Measurements from ENCODE around the gene MAP3K7.

MAP3K7 gene

DNA sequence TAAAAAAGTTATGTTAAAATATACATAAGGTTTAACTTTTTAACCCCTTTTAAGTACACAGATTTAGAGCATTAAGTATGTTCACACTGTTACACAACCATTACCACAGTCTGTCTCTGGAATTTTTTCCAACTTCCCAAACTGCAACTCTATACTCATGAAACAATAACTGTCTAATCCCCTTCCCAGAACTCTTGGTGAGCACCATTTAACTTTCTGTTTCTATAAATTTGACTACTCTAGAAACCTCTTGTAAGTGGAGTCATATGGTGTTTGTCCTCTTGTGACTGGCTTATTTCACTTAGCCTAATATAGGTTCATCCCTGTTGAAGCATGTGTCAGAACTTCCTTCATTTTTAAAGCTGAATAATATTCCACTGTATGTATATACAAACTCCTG lies 98.1 kb downstream of the MAP3K7 start:
- TF ChIP-seq, protein P1, sequence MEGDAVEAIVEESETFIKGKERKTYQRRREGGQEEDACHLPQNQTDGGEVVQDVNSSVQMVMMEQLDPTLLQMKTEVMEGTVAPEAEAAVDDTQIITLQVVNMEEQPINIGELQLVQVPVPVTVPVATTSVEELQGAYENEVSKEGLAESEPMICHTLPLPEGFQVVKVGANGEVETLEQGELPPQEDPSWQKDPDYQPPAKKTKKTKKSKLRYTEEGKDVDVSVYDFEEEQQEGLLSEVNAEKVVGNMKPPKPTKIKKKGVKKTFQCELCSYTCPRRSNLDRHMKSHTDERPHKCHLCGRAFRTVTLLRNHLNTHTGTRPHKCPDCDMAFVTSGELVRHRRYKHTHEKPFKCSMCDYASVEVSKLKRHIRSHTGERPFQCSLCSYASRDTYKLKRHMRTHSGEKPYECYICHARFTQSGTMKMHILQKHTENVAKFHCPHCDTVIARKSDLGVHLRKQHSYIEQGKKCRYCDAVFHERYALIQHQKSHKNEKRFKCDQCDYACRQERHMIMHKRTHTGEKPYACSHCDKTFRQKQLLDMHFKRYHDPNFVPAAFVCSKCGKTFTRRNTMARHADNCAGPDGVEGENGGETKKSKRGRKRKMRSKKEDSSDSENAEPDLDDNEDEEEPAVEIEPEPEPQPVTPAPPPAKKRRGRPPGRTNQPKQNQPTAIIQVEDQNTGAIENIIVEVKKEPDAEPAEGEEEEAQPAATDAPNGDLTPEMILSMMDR (IDR thresholded peaks at IDR 0.05; ENCODE audit: insufficient read depth, low read depth, low read length, missing control alignments): no peak
- H3K4me3 ChIP-seq (ENCODE audit: low read length): no peak overlapping the region
- DNase-seq (ENCODE audit: low read depth): no peak

DNA sequence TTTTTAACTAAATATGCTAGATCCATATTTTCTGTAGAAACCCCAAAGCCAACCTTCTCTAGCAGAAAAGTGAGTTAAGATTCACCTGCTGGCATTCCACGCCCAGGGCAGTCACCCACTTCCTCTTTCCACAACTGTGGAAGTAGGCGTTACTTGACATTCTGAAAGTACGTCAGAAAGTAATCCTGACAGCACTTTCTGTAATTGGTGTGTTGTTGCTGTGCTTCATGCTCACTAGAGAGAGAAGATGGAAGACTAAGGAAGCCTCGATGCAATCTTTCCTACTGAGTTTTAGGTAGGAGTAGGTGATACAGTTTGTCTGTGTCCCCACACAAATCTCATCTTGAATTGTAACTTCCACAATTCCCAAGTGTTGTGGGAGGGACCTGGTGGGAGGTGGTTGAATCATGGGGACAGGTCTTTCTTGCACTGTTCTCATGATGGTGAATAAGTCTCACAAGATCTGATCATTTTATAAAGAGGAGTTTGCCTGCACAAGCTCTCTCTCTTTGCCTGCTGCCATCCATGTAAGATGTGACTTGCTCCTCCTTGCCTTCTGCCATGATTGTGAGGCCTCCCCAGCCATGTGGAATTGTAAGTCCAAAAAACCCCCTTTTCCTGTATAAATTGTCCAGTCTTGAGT lies 101.1 kb downstream of the MAP3K7 start:
- DNase-seq (ENCODE audit: low read depth): no peak
- TF ChIP-seq, protein P1 (IDR thresholded peaks at IDR 0.05; ENCODE audit: insufficient read depth, low read depth, low read length, missing control alignments): no peak

DNA sequence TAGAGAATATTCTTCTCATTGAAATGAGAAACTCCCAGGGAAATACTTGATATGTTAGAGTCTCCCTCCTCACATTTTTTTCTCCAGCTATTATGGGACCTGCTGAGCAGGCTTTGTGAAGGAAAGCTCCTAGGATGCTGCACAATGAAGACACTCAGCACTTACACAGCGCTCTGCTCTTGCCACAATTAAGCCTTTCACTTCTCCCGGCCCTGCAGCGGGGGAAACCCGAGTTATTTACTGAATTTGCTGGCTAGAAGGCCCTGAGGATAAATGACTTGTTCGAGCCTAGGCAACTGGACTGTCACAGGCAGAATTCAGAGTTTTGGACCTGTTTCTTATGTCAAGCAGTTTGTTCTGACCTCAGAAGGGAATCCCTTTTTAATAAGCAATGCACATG lies 102.0 kb downstream of the MAP3K7 start:
- TF ChIP-seq, protein P1 (IDR thresholded peaks at IDR 0.05; ENCODE audit: insufficient read depth, low read depth, low read length, missing control alignments): no peak
- DNase-seq (ENCODE audit: low read depth): no peak
- no peak overlapping the region for H3K4me3 ChIP-seq (ENCODE audit: low read length)

More for the DNA sequence above, 101.1 kb downstream of the MAP3K7 start:
- no peak overlapping the region for H3K4me3 ChIP-seq (ENCODE audit: low read length)

DNA sequence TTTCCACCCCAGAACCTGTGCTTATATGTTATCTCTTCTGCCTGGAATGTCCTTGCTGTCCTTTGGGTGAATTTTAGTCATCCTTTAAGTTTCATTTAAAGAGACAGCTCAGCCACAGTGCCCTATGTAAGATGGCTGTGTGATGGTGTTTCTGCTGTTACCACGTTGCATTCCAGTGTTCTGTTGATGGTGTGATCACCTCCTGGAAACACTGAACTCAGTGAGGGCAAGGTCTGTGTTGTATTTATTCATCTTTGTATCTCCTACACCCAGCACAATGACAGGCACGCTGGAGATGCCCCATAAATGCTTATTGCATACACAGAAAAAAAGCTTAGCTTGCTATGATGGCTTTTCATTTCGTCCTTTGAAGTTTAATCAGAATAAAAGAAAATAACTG lies 102.5 kb downstream of the MAP3K7 start:
- TF ChIP-seq, protein P1 (IDR thresholded peaks at IDR 0.05; ENCODE audit: insufficient read depth, low read depth, low read length, missing control alignments): no peak
- no peak overlapping the region for H3K4me3 ChIP-seq (ENCODE audit: low read length)
- DNase-seq (ENCODE audit: low read depth): no peak

DNA sequence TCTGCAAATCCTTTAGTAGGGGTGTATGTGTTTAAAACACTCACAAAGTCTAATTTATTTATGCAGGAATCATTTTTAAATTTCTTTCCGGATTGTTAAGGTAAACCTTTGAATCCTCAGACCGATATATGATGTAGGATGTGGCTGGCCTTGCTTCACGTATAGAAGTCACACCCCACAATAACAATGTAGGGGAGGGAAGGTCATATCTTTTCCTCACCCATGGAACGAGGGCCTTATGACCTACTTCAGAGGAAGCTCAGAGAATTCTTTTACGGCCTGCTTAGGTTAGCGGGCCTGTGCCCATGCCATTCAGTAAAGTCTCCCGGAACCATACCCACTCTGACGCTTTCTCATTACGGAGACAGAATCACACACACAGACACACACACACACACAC lies 102.9 kb downstream of the MAP3K7 start:
- H3K4me3 ChIP-seq (ENCODE audit: low read length): no peak overlapping the region
- TF ChIP-seq, protein P1 (IDR thresholded peaks at IDR 0.05; ENCODE audit: insufficient read depth, low read depth, low read length, missing control alignments): no peak
- DNase-seq (ENCODE audit: low read depth): no peak

DNA sequence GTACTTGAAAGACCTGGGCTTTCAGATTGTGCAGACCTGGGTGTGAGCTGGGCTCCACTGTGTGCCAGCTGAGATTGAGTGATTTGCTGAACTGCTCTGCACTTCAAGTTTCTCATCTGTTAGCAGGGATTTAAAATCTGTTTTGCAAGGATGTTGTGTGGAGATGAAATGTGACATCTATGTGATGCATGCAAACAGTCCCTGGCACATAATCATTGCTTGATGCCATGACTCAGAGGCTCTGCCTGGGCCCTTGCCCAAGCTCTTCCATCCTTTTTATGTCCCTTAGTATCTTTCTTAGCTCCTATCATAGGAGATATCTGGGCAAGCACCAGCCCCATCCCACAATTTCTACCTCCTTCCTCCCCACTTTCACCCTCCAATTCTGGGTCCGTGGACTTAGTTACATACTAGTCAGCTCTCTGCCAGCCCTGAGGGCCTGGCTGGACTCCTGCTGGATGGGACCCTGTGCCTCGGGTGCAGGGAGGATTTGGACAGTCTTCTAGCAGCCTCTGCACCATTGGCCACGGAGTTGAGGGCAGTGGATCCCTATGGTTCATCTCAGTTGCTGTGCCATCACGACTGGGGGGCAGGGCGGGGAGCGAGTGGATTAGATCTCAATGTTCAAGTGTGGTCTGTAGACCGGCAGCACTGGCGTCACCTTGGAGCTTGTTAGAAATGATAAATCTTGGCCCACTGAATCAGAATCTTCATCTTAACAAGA lies 103.6 kb downstream of the MAP3K7 start:
- H3K4me3 ChIP-seq (ENCODE audit: low read length): no peak overlapping the region
- TF ChIP-seq, protein P1 (IDR thresholded peaks at IDR 0.05; ENCODE audit: insufficient read depth, low read depth, low read length, missing control alignments): no peak
- DNase-seq (ENCODE audit: low read depth): peak; percentile 62
